WTC11 (cell line): ENCODE data around the gene TLR3. TPM values are rescaled to one million over a fixed set of nuclear protein-coding genes. Genes with fewer than 3 reads are reported as not detected.
A peak's percentile ranks its signal among the peaks of the same experiment; 100 is the strongest.

Source experiments
- ATAC-seq: fragments of 200-7000 bp; cut with Tn5 transposase; 2 replicates; pipeline ENCODE4 v1.10.0; 2021; ENCODE audit warnings: mild to moderate bottlenecking, moderate library complexity
- CTCF ChIA-PET: fragments of 300-600 bp; sonication (Branson Sonifier 250); formaldehyde crosslinking; loops from one replicate; lab custom pipeline; 2021; ENCODE audit warnings: antibody characterized with exemption; lab: Charles Lee
- POLR2A ChIA-PET: fragments of 350-600 bp; sonication (Branson Sonifier 250); formaldehyde crosslinking; loops from one replicate; lab custom pipeline; 2021; ENCODE audit warnings: antibody characterized with exemption; lab: Charles Lee
- DNase-seq: peaks from one replicate; pipeline ENCODE4 v3.0.0; 2021; ENCODE audit warnings: low spot score
- H3K27ac Mint-ChIP-seq: 2 replicates; pipeline ENCODE4 v1.8.0; 2021; ENCODE audit warnings: mixed read lengths
- H3K27me3 Mint-ChIP-seq: 2 replicates; pipeline ENCODE4 v1.8.0; 2021; ENCODE audit warnings: low read depth, mild to moderate bottlenecking, moderate library complexity, mixed read lengths
- H3K36me3 Mint-ChIP-seq: 2 replicates; pipeline ENCODE4 v1.8.0; 2021; ENCODE audit warnings: mixed read lengths
- H3K4me1 Mint-ChIP-seq: 2 replicates; pipeline ENCODE4 v1.8.0; 2022; ENCODE audit warnings: mixed read lengths
- H3K4me3 Mint-ChIP-seq: 2 replicates; pipeline ENCODE4 v1.8.0; 2021; ENCODE audit warnings: mild to moderate bottlenecking, moderate library complexity, mixed read lengths
- H3K9me3 Mint-ChIP-seq: 2 replicates; pipeline ENCODE4 v1.8.0; 2021; ENCODE audit warnings: mixed read lengths
- E2F4 ChIP-seq: sonication (generic); formaldehyde crosslinking; IDR thresholded peaks from 2 replicates; pipeline ENCODE4 v1.8.1; 2022; ENCODE audit warnings: low read depth, mild to moderate bottlenecking, moderate library complexity, missing genetic modification reagents, borderline replicate concordance
- E2F5 ChIP-seq: sonication (generic); formaldehyde crosslinking; IDR thresholded peaks from 2 replicates; pipeline ENCODE4 v1.8.1; 2022; ENCODE audit warnings: mild to moderate bottlenecking, moderate library complexity, missing genetic modification reagents
- FOXP1 ChIP-seq: sonication (generic); formaldehyde crosslinking; IDR thresholded peaks from 2 replicates; pipeline ENCODE4 v1.8.0; 2022; ENCODE audit warnings: missing genetic modification reagents, mild to moderate bottlenecking, moderate library complexity, borderline replicate concordance
- MYBL2 ChIP-seq: sonication (generic); formaldehyde crosslinking; IDR thresholded peaks from 2 replicates; pipeline ENCODE4 v1.8.1; 2023; ENCODE audit warnings: mild to moderate bottlenecking, moderate library complexity, missing genetic modification reagents
- NFE2L1 ChIP-seq: sonication (generic); formaldehyde crosslinking; IDR thresholded peaks from 2 replicates; pipeline ENCODE4 v1.8.1; 2023; ENCODE audit warnings: missing genetic modification reagents
- NFYB ChIP-seq: sonication (generic); formaldehyde crosslinking; conservative IDR thresholded peaks from 2 replicates; pipeline ENCODE4 v1.8.0; 2022; ENCODE audit warnings: low read depth, missing genetic modification reagents
- PREB ChIP-seq: sonication (generic); formaldehyde crosslinking; IDR thresholded peaks from 2 replicates; pipeline ENCODE4 v1.8.1; 2022; ENCODE audit warnings: mild to moderate bottlenecking, missing genetic modification reagents, moderate library complexity, borderline replicate concordance
- SMAD4 ChIP-seq: sonication (generic); formaldehyde crosslinking; IDR thresholded peaks from 2 replicates; pipeline ENCODE4 v1.8.0; 2022; ENCODE audit warnings: mild to moderate bottlenecking, missing genetic modification reagents
- SP1 ChIP-seq: sonication (generic); formaldehyde crosslinking; conservative IDR thresholded peaks from 2 replicates; pipeline ENCODE4 v1.8.1; 2022; ENCODE audit warnings: missing genetic modification reagents
- ZBTB21 ChIP-seq: sonication (generic); formaldehyde crosslinking; IDR thresholded peaks from 2 replicates; pipeline ENCODE4 v1.8.1; 2023; ENCODE audit warnings: mild to moderate bottlenecking, missing genetic modification reagents, borderline replicate concordance
- ZNF138 ChIP-seq: sonication (generic); formaldehyde crosslinking; conservative IDR thresholded peaks from 2 replicates; pipeline ENCODE4 v1.8.1; 2022; ENCODE audit warnings: mild to moderate bottlenecking, moderate library complexity, missing genetic modification reagents
- ZNF317 ChIP-seq: sonication (generic); formaldehyde crosslinking; IDR thresholded peaks from 2 replicates; pipeline ENCODE4 v1.8.1; 2023; ENCODE audit warnings: low read depth, mild to moderate bottlenecking, moderate library complexity, missing genetic modification reagents, borderline replicate concordance
- ZNF423 ChIP-seq: fragments of 250-450 bp; sonication (Bioruptor Pico); IDR thresholded peaks from 2 replicates; pipeline ENCODE4 v2.1.2; 2022; ENCODE audit warnings: mild to moderate bottlenecking, moderate library complexity
- ZNF532 ChIP-seq: fragments of 250-450 bp; sonication (Bioruptor Pico); IDR thresholded peaks from 2 replicates; pipeline ENCODE4 v1.9.0; 2021; ENCODE audit warnings: mild to moderate bottlenecking, borderline replicate concordance
- ZNF671 ChIP-seq: fragments of 250-450 bp; sonication (Bioruptor Pico); IDR thresholded peaks from 2 replicates; pipeline ENCODE4 v1.8.0; 2021; ENCODE audit warnings: mild to moderate bottlenecking
- total RNA-seq: library from RNA; stranded (reverse); gene quantifications from 3 replicates; pipeline ENCODE4 v1.2.3, GENCODE V29; 2021
- TF ChIP-seq, protein P1 (sequence below): sonication (generic); formaldehyde crosslinking; IDR thresholded peaks from 2 replicates; pipeline ENCODE4 v1.8.1; 2023; ENCODE audit warnings: mild to moderate bottlenecking, missing genetic modification reagents
- TF ChIP-seq, protein P2 (sequence below): fragments of 250-450 bp; sonication (Bioruptor Pico); IDR thresholded peaks from 2 replicates; pipeline ENCODE4 v1.9.0; 2021; ENCODE audit warnings: mild to moderate bottlenecking
- TF ChIP-seq, protein P3 (sequence below): sonication (generic); formaldehyde crosslinking; IDR thresholded peaks from 2 replicates; pipeline ENCODE4 v1.8.0; 2023; ENCODE audit warnings: mild to moderate bottlenecking, missing genetic modification reagents

The TLR3 gene
- total RNA-seq, 1 experiment from 2014 or later: 1.8 TPM

- POLR2A ChIA-PET: no interaction called here
- H3K27ac Mint-ChIP-seq: peak overlapping the region; percentile 12
- TF ChIP-seq NFYB (CRISPR knock-in tag) (no peak), MYBL2 (CRISPR knock-in tag) (no peak), ZNF138 (CRISPR knock-in tag) (no peak), ZBTB21 (CRISPR knock-in tag) (no peak), E2F5 (CRISPR knock-in tag) (no peak), E2F4 (CRISPR knock-in tag) (no peak), ZNF423 (CRISPR knock-in tag) (no peak), NFE2L1 (CRISPR knock-in tag) (no peak), SP1 (CRISPR knock-in tag) (no peak), PREB (CRISPR knock-in tag) (no peak)
- TF ChIP-seq, protein P1, sequence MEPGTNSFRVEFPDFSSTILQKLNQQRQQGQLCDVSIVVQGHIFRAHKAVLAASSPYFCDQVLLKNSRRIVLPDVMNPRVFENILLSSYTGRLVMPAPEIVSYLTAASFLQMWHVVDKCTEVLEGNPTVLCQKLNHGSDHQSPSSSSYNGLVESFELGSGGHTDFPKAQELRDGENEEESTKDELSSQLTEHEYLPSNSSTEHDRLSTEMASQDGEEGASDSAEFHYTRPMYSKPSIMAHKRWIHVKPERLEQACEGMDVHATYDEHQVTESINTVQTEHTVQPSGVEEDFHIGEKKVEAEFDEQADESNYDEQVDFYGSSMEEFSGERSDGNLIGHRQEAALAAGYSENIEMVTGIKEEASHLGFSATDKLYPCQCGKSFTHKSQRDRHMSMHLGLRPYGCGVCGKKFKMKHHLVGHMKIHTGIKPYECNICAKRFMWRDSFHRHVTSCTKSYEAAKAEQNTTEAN (CRISPR knock-in tag): no peak
- TF ChIP-seq, protein P2, sequence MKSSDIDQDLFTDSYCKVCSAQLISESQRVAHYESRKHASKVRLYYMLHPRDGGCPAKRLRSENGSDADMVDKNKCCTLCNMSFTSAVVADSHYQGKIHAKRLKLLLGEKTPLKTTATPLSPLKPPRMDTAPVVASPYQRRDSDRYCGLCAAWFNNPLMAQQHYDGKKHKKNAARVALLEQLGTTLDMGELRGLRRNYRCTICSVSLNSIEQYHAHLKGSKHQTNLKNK (CRISPR knock-in tag): no peak
- TF ChIP-seq, protein P3, sequence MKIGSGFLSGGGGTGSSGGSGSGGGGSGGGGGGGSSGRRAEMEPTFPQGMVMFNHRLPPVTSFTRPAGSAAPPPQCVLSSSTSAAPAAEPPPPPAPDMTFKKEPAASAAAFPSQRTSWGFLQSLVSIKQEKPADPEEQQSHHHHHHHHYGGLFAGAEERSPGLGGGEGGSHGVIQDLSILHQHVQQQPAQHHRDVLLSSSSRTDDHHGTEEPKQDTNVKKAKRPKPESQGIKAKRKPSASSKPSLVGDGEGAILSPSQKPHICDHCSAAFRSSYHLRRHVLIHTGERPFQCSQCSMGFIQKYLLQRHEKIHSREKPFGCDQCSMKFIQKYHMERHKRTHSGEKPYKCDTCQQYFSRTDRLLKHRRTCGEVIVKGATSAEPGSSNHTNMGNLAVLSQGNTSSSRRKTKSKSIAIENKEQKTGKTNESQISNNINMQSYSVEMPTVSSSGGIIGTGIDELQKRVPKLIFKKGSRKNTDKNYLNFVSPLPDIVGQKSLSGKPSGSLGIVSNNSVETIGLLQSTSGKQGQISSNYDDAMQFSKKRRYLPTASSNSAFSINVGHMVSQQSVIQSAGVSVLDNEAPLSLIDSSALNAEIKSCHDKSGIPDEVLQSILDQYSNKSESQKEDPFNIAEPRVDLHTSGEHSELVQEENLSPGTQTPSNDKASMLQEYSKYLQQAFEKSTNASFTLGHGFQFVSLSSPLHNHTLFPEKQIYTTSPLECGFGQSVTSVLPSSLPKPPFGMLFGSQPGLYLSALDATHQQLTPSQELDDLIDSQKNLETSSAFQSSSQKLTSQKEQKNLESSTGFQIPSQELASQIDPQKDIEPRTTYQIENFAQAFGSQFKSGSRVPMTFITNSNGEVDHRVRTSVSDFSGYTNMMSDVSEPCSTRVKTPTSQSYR (CRISPR knock-in tag): no peak
These were observed 13.3 kb downstream of the TLR3 start for GRCh38 chr4:186082221-186082620.

DNA sequence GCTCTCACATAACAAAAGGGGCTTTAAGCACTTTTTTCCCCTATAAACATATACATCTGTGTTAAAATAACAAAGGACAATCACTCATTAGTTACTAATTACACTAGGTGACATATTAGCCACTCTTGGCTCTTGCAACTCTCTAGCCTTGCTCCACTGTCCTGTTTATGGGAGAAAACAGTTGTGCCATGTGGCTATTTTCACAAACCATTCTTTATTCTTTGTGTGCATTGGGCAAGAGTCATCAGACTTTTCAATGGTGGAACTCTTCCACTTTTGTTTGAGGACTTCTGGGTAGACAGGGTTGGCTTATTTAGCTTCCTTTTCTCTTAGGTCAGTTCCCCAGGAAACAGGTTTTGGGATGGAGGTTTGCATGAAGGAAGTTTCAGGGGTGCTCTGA is 19.6 kb downstream of the TLR3 start:
- no peak overlapping the region for H3K4me3 Mint-ChIP-seq
- ChIA-PET CTCF (no interaction called here), POLR2A (no interaction called here)
- ATAC-seq (no peak), DNase-seq (no peak)
- H3K27me3 Mint-ChIP-seq: no peaks in the 10 kb centered on the region
- no peak overlapping the region for H3K27ac Mint-ChIP-seq
- H3K36me3 Mint-ChIP-seq: peaks cover 3% of the 10 kb centered on the region; the same call in 1 of the 2 replicates
- H3K9me3 Mint-ChIP-seq: peaks cover 5% of the 10 kb centered on the region
- peaks cover 16% of the 10 kb centered on the region for H3K4me1 Mint-ChIP-seq
- TF ChIP-seq ZNF671 (CRISPR knock-in tag) (no peak), MYBL2 (CRISPR knock-in tag) (no peak), ZNF317 (CRISPR knock-in tag) (no peak), FOXP1 (no peak), E2F5 (CRISPR knock-in tag) (no peak), ZNF532 (CRISPR knock-in tag) (no peak), SMAD4 (CRISPR knock-in tag) (no peak)
- TF ChIP-seq, protein P3 (CRISPR knock-in tag): no peak

More at GRCh38 chr4:186082221-186082620, 13.3 kb downstream of the TLR3 start:
- H3K4me1 Mint-ChIP-seq: peaks cover 46% of the 10 kb centered on the region
- H3K9me3 Mint-ChIP-seq: peaks cover 7% of the 10 kb centered on the region
- ATAC-seq (no peak), DNase-seq (no peak)
- no peak overlapping the region for H3K4me3 Mint-ChIP-seq
- H3K36me3 Mint-ChIP-seq: no peaks in the 10 kb centered on the region
- CTCF ChIA-PET: interaction anchor here (0.8 to 1.5 kb wide), 2 partner anchors 51 to 55 kb away, joined by 5 to 8 read pairs; no protein-coding TSS in a partner anchor
- H3K27me3 Mint-ChIP-seq: no peaks in the 10 kb centered on the region; the same call in 1 of the 2 replicates
